ENCODE data around the gene TMEM53. TPM values are rescaled to one million over a fixed set of nuclear protein-coding genes. Genes with fewer than 3 reads are reported as not detected.
A peak's percentile ranks its signal among the peaks of the same experiment; 100 is the strongest.

The TMEM53 gene
- total RNA-seq = 27.5 TPM

- DNase-seq (ENCODE audit: low spot score) (peak; percentile 100), ATAC-seq (peak; percentile 85)
These were observed at the start of gene TMEM53, which contains the start of gene ARMH1 for GRCh38 chr1:44674113-44675000. Gene TMEM53 (minus strand): TSS chr1:44674481. CDS start chr1:44674391, 90 bp downstream. Gene ARMH1 (plus strand): TSS chr1:44674714. CDS start chr1:44689698, 14,984 bp downstream.

DNA sequence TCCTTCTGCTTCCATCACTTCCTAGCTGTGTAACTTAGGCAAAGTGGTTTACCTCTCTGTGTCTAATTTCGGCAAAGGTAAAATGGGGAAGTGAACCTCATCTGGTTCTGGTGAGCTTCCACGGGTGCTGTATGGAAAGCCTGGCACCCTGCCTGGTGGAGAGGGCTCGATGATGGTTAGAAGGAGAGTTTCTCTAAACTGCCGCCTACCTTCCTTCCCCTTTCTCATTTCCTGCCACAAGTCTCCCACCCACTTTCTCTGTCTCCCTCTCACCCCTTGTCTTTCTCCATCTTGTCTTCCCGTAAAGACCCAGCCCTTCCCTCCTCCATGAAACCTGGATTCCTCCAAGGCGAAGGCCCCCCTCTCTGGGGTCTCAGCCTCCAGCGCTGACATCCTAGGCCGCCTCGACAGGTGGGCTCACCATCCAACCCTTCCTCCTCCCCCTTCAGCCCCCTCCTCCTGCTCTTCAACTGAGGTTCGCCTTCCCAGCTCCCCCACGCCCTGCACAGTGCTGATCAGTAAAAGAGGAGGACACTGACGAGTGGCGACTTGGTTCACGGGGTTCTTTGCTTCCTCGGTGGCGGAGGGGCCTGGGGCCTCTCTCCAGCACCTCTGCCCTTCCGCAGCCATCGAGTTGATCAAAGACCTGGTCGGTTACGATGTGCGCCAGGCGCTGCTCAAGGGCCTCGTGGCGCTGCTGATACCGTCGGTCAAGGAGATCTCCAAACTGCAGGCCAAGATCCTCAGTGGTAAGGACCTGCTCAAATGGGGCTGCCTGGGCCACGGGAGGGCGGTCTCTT is 49.4 kb upstream of the TMEM53 start:
- ATAC-seq (no peak), DNase-seq (ENCODE audit: low spot score) (no peak)

- ATAC-seq = no peak
- no peak for DNase-seq (ENCODE audit: low spot score)
These were observed 48.8 kb upstream of the TMEM53 start for GRCh38 chr1:44723064-44723463.

DNA sequence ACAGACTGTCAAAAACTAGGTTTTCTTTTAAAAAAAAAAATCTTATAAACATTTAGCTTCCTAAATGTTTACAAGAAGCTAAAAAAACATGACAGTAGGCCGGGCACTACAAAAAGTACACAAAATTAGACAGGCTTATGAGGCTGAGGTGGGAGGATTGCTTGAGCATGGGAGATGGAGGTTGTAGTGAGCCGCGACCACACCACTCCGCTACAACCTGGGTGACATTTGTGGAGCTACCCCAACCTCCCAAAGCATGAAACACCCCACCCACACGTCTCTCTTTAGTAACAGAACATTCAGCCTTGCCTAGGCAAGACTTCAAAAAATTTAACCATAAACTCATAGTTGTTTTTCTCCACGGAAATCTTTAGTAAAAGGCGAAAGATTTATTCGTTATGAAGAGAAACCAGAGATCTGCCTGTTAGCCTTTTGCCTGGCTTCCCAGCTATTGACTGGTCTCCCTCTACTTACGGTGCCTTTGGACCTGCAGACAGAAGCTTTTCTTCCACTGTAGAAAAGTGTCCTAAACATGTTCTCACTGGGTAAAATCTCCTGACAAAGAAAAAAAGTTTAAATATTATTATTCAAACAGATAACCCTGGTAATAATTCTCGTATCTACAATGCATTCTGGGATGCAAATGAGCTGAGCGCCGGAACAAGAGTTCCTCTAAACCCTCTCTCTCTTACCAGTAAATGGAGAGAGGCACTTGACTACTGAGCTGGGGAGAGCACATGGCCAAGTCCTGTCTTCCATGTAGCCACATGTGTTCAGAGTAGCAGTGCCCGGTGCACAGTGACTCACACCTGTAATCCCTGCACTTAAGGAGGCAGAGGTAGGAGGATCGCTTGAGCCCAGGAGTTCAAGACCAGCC is 47.4 kb upstream of the TMEM53 start:
- ATAC-seq (peak; percentile 44), DNase-seq (ENCODE audit: low spot score) (no peak)

- DNase-seq (ENCODE audit: low spot score) (no peak), ATAC-seq (no peak)
These were observed 46.0 kb upstream of the TMEM53 start for GRCh38 chr1:44720281-44720680.

DNA sequence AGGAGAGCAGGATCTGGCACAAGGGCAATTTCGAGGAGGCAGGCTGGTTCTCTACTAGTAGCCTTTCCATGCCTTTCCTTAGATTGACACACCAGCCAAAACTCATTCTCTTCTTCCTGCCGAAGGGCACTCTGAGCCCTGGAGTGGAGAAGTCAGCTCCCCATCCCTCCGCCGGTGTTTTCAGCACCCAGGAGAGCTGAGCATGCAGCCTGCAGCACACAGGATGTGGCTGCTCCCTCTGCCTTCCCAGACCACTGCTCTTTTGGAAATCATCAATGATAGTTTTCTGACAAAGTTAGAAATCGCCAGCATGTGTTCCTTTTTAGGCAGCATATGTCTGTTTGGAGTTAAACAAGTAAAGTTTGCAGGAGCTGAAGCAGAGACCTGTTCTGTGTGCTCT is 45.0 kb upstream of the TMEM53 start:
- ATAC-seq = no peak

GRCh38 chr1:44718091-44718490 is 43.8 kb upstream of the TMEM53 start:
- ATAC-seq (no peak), DNase-seq (ENCODE audit: low spot score) (no peak)

More for the DNA sequence above, 45.0 kb upstream of the TMEM53 start:
- no peak for DNase-seq (ENCODE audit: low spot score)

- ATAC-seq (no peak), DNase-seq (ENCODE audit: low spot score) (no peak)
These were observed 43.4 kb upstream of the TMEM53 start for GRCh38 chr1:44717653-44718052.

- DNase-seq (ENCODE audit: low spot score) (no peak), ATAC-seq (no peak)
These were observed 42.9 kb upstream of the TMEM53 start for GRCh38 chr1:44717156-44717555.

- DNase-seq (ENCODE audit: low spot score) (peak; percentile 70), ATAC-seq (peak; percentile 99)
These were observed 40.8 kb upstream of the TMEM53 start for GRCh38 chr1:44714944-44715571.

GRCh38 chr1:44714532-44714931 is 40.3 kb upstream of the TMEM53 start:
- DNase-seq (ENCODE audit: low spot score) (no peak), ATAC-seq (peak; percentile 25)

GRCh38 chr1:44713321-44713781 is 39.1 kb upstream of the TMEM53 start:
- no peak for ATAC-seq
- DNase-seq (ENCODE audit: low spot score) = no peak

GRCh38 chr1:44707959-44708831 is 33.9 kb upstream of the TMEM53 start:
- no peak for DNase-seq (ENCODE audit: low spot score)
- ATAC-seq = peak; percentile 87

GRCh38 chr1:44707112-44707881 is 33.0 kb upstream of the TMEM53 start:
- ATAC-seq (no peak), DNase-seq (ENCODE audit: low spot score) (no peak)

GRCh38 chr1:44705938-44706337 is 31.7 kb upstream of the TMEM53 start:
- no peak for DNase-seq (ENCODE audit: low spot score)
- ATAC-seq = no peak

DNA sequence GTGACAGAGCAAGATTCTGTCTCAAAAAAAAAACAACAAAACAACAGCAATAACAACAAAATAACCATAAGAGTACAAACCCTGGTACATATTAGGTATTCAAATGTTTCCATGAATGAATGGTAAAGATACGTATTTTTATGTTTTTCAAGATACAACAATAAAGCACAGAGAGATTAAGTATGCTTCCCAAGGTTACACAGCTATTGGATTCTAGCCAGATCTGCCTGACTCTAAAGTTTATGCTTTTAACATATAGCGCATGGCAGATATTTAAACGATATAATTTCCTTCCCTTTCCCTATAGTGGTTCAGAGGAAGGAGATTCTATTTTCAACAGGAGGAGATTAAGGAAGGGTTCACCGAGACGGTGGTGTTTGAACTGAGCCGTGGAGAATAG is 31.2 kb upstream of the TMEM53 start:
- ATAC-seq (no peak), DNase-seq (ENCODE audit: low spot score) (no peak)

GRCh38 chr1:44701141-44701573 is 26.9 kb upstream of the TMEM53 start:
- ATAC-seq = peak; percentile 58

GRCh38 chr1:44700573-44700972 is 26.3 kb upstream of the TMEM53 start:
- ATAC-seq (peak; percentile 82), DNase-seq (ENCODE audit: low spot score) (no peak)

More at GRCh38 chr1:44701141-44701573, 26.9 kb upstream of the TMEM53 start:
- no peak for DNase-seq (ENCODE audit: low spot score)

Measured in left lobe of liver (tissue), 2 donors.